ENCODE data around the gene DEDD. TPM values are rescaled to one million over a fixed set of nuclear protein-coding genes. Genes with fewer than 3 reads are reported as not detected.

DEDD gene
- total and polyA plus RNA-seq, 12 donors: 19.7 to 33.0 (median 26.3) TPM

- Histone ChIP-seq H3K27me3 (no peaks in the 10 kb centered on the region), H3K4me1 (peaks cover 3 to 48% (median 35%) of the 10 kb centered on the region in 9 donors), H3K4me3 (no peak overlapping the region), H3K9me3 (no peaks in the 10 kb centered on the region), H3K27ac (peak overlapping the region in 9 of 10 donors; percentile 32 to 70 (median 56)), H3K36me3 (peaks cover 0 to 85% (median 29%) of the 10 kb centered on the region in 9 donors)
- WGBS, 2 donors: 57 to 91% methylated on average over 1 of the region's 1 CpG
- intact Hi-C loops (cut with DNase I): no loop called here
- ATAC-seq (no peak), DNase-seq (no peak)
- TF ChIP-seq CTCF (IDR thresholded peaks at IDR 0.05): no peak
Measured at GRCh38 chr1:161172349-161172748, 39.9 kb upstream of the DEDD start.

- intact Hi-C loops (cut with DNase I): no loop called here
- ATAC-seq: no peak
- no peak for TF ChIP-seq CTCF (IDR thresholded peaks at IDR 0.05)
- Histone ChIP-seq H3K27ac (peak overlapping the region in 7 of 10 donors; percentile 11 to 58 (median 41)), H3K4me1 (peaks cover 7 to 53% (median 40%) of the 10 kb centered on the region in 9 donors), H3K27me3 (no peaks in the 10 kb centered on the region), H3K36me3 (peaks cover 0 to 85% (median 29%) of the 10 kb centered on the region in 9 donors), H3K9me3 (no peaks in the 10 kb centered on the region), H3K4me3 (no peak overlapping the region)
- 86 to 88% methylated on average over 12 of the region's 12 CpGs for WGBS, 2 donors
- DNase-seq: no peak
Measured at GRCh38 chr1:161171696-161172095, 39.2 kb upstream of the DEDD start.

GRCh38 chr1:161171191-161171590 is 38.7 kb upstream of the DEDD start:
- ATAC-seq (no peak), DNase-seq (no peak)
- intact Hi-C loops (cut with DNase I): no loop called here

GRCh38 chr1:161168906-161169305 is 36.4 kb upstream of the DEDD start:
- DNase-seq (no peak), ATAC-seq (no peak)
- Histone ChIP-seq H3K27ac (no peak overlapping the region), H3K9me3 (no peaks in the 10 kb centered on the region), H3K4me1 (peaks cover 7 to 53% (median 41%) of the 10 kb centered on the region in 9 donors), H3K27me3 (no peaks in the 10 kb centered on the region), H3K4me3 (no peak overlapping the region), H3K36me3 (peaks cover 0 to 73% (median 23%) of the 10 kb centered on the region in 9 donors)
- no peak for TF ChIP-seq CTCF (IDR thresholded peaks at IDR 0.05)
- WGBS, 2 donors: 93 to 94% methylated on average over 9 of the region's 9 CpGs
- intact Hi-C loops (cut with DNase I): loop anchor here in 1 of 10 donors (5.0 kb wide), 1 partner anchor 37 kb away; the partner anchor contains the start of gene DEDD

More at GRCh38 chr1:161171191-161171590, 38.7 kb upstream of the DEDD start:
- H3K4me1 ChIP-seq: peaks cover 4 to 49% (median 38%) of the 10 kb centered on the region in 9 donors
- H3K9me3 ChIP-seq: no peaks in the 10 kb centered on the region
- peaks cover 0 to 84% (median 29%) of the 10 kb centered on the region in 9 donors for H3K36me3 ChIP-seq
- no peak overlapping the region for H3K4me3 ChIP-seq
- H3K27me3 ChIP-seq: no peaks in the 10 kb centered on the region
- 53% methylated on average over 5 of the region's 5 CpGs for WGBS, 2 donors
- TF ChIP-seq CTCF (IDR thresholded peaks at IDR 0.05): peak in 3 of 9 donors; percentile 10 to 16 (median 15)
- peak overlapping the region in 5 of 10 donors; percentile 11 to 56 (median 35) for H3K27ac ChIP-seq

Data from heart right ventricle (tissue), 16 donors.